ENCODE results near the gene MUC5AC.

The MUC5AC gene

GRCh38 chr11:1123970-1124369 lies 33.8 kb upstream of the MUC5AC start:
- no peak overlapping the region for H3K4me3 ChIP-seq (replicated peaks; ENCODE audit: low read depth, low read length)
- no peak for DNase-seq (ENCODE audit: extremely low read depth, low read depth)
- TF ChIP-seq CTCF (IDR thresholded peaks at IDR 0.05; ENCODE audit: low read depth, low read length, missing control alignments): no peak

- no peak for DNase-seq (ENCODE audit: extremely low read depth, low read depth)
Measured at GRCh38 chr11:1125803-1126202, 31.9 kb upstream of the MUC5AC start.

GRCh38 chr11:1126491-1126926 lies 31.2 kb upstream of the MUC5AC start:
- H3K4me3 ChIP-seq (replicated peaks; ENCODE audit: low read depth, low read length): no peak overlapping the region
- DNase-seq (ENCODE audit: extremely low read depth, low read depth): no peak
- no peak for TF ChIP-seq CTCF (IDR thresholded peaks at IDR 0.05; ENCODE audit: low read depth, low read length, missing control alignments)

More at GRCh38 chr11:1125803-1126202, 31.9 kb upstream of the MUC5AC start:
- no peak overlapping the region for H3K4me3 ChIP-seq (replicated peaks; ENCODE audit: low read depth, low read length)
- no peak for TF ChIP-seq CTCF (IDR thresholded peaks at IDR 0.05; ENCODE audit: low read depth, low read length, missing control alignments)

GRCh38 chr11:1126935-1127663 lies 30.7 kb upstream of the MUC5AC start:
- TF ChIP-seq CTCF (IDR thresholded peaks at IDR 0.05; ENCODE audit: low read depth, low read length, missing control alignments): no peak
- DNase-seq (ENCODE audit: extremely low read depth, low read depth): no peak
- H3K4me3 ChIP-seq (replicated peaks; ENCODE audit: low read depth, low read length): no peak overlapping the region

- no peak overlapping the region for H3K4me3 ChIP-seq (replicated peaks; ENCODE audit: low read depth, low read length)
- TF ChIP-seq CTCF (IDR thresholded peaks at IDR 0.05; ENCODE audit: low read depth, low read length, missing control alignments): no peak
- DNase-seq (ENCODE audit: extremely low read depth, low read depth): no peak
Measured at GRCh38 chr11:1127664-1128162, 30.0 kb upstream of the MUC5AC start.

- no peak for DNase-seq (ENCODE audit: extremely low read depth, low read depth)
- TF ChIP-seq CTCF (IDR thresholded peaks at IDR 0.05; ENCODE audit: low read depth, low read length, missing control alignments): no peak
- no peak overlapping the region for H3K4me3 ChIP-seq (replicated peaks; ENCODE audit: low read depth, low read length)
Measured at GRCh38 chr11:1128311-1129142, 29.2 kb upstream of the MUC5AC start.

Data from HFF-Myc (cell line).